ENCODE data around the gene NEDD4L. TPM values are rescaled to one million over a fixed set of nuclear protein-coding genes. Genes with fewer than 3 reads are reported as not detected.

The NEDD4L gene
- polyA plus RNA-seq, 1 donor (not counting 4 experiments of a cell fraction or from before 2014, with no cell fraction given): 52.6 TPM

DNA sequence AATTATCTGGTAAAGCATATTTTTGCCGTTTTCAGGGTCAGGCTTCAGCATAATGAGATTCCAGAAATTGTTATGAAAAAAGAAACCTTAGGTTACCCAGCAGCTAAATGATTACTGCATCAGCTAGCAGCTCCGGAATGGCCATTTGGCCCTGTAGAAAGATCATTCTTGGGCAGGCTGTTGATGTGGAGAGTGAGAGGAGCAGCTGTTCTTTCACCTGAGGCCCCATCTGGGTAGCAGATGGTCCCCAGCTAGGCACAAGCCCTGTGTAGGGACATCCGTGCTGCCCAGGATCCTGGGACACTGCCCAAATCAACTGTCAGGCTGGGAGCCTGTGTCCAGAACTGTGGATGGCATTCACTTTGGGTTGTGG, 61.8 kb downstream of the NEDD4L start:
- Histone ChIP-seq H3K4me3 (ENCODE audit: control insufficient read depth in 2 of 3, extremely low read depth in 1 of 3, insufficient read depth in 2 of 3, low read depth in 1 of 3, low read length in 3 of 3) (no peak overlapping the region), H3K9ac (ENCODE audit: control insufficient read depth, extremely low read depth, insufficient read depth, low read length) (no peak overlapping the region), H3K4me2 (ENCODE audit: control insufficient read depth, extremely low read depth, insufficient read depth, low read depth, low read length) (no peak overlapping the region), H3K36me3 (ENCODE audit: control insufficient read depth in 2 of 2, extremely low read depth in 1 of 2, insufficient read depth in 2 of 2, low read length in 2 of 2) (no peaks in the 10 kb centered on the region), H3K27ac (ENCODE audit: control insufficient read depth, insufficient read depth, low read length) (no peak overlapping the region), H4K20me1 (ENCODE audit: control insufficient read depth, extremely low read depth, insufficient read depth, low read length) (no peaks in the 10 kb centered on the region), H3K4me1 (ENCODE audit: control insufficient read depth, extremely low read depth, insufficient read depth, low read length) (no peaks in the 10 kb centered on the region), H2AFZ (ENCODE audit: control insufficient read depth, low read length) (no peak overlapping the region), H3K9me3 (ENCODE audit: control insufficient read depth, low read depth, low read length) (no peaks in the 10 kb centered on the region), H3K79me2 (ENCODE audit: control insufficient read depth, insufficient read depth, low read length) (peaks cover 1% of the 10 kb centered on the region), H3K27me3 (ENCODE audit: control insufficient read depth, extremely low read depth, insufficient read depth, low read length) (no peaks in the 10 kb centered on the region), H3K9me1 (ENCODE audit: control insufficient read depth, extremely low read depth, insufficient read depth, low read length) (no peaks in the 10 kb centered on the region)
- TF ChIP-seq CTCF (optimal IDR thresholded peaks at IDR 0.05 in 1 of 3, IDR thresholded peaks at IDR 0.05 in 1 of 3, conservative IDR thresholded peaks at IDR 0.05 in 1 of 3; ENCODE audit: extremely low read depth in 1 of 3, insufficient read depth in 2 of 3, low read length in 3 of 3): no peak
- no peak for TF ChIP-seq EZH2 (IDR thresholded peaks at IDR 0.05; ENCODE audit: low read length)
- DNase-seq (ENCODE audit: low read depth, low spot score) (no peak), FAIRE-seq (no peak)
- dilution Hi-C loops (cut with MboI; ENCODE audit: extremely low pct_ligation_motif_present, low sequenced_read_pairs): no loop called here

DNA sequence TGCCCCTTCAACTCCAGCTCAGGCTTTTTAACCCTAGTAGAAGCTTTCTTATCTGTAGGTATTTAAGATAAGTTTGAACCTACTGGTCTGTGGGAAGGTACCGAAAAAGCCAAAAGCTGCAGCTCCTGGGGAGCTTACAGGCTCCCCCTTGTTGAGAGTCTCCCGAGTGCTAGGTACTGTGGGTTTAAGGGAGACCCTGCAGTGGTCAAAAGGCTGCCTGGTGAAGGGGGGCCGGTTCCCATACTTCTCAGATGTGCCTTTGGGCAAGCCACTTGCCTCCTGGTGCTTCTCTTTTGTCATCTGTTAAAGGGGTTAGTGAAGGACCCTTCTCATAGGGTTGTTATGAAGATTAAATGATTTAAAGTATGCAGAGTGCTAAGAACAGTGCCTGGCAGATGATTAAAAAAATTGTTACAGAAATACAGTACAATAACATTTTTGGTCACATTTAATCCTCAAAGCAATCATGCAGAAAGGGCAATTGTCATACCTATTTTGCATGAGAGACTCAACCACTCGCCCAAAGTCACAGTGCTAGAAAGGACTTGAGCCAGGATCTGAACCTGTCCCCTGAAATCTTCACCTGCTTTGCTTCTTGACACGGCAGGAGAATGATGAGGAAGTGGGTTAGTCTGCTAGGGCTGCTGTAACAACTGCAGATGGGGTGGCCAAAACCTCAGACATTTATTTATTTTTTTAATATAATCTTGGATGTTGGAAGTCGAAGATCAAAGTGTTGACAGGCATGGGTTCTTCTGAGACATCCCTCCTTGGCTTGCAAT, 62.5 kb downstream of the NEDD4L start:
- Histone ChIP-seq H3K27ac (ENCODE audit: control insufficient read depth, insufficient read depth, low read length) (no peak overlapping the region), H3K9ac (ENCODE audit: control insufficient read depth, extremely low read depth, insufficient read depth, low read length) (no peak overlapping the region), H3K4me1 (ENCODE audit: control insufficient read depth, extremely low read depth, insufficient read depth, low read length) (no peaks in the 10 kb centered on the region), H3K9me3 (ENCODE audit: control insufficient read depth, low read depth, low read length) (no peaks in the 10 kb centered on the region), H3K4me2 (ENCODE audit: control insufficient read depth, extremely low read depth, insufficient read depth, low read depth, low read length) (no peak overlapping the region), H3K4me3 (ENCODE audit: control insufficient read depth in 2 of 3, extremely low read depth in 1 of 3, insufficient read depth in 2 of 3, low read depth in 1 of 3, low read length in 3 of 3) (no peak overlapping the region), H2AFZ (ENCODE audit: control insufficient read depth, low read length) (no peak overlapping the region), H3K9me1 (ENCODE audit: control insufficient read depth, extremely low read depth, insufficient read depth, low read length) (no peaks in the 10 kb centered on the region), H4K20me1 (ENCODE audit: control insufficient read depth, extremely low read depth, insufficient read depth, low read length) (no peaks in the 10 kb centered on the region), H3K36me3 (ENCODE audit: control insufficient read depth in 2 of 2, extremely low read depth in 1 of 2, insufficient read depth in 2 of 2, low read length in 2 of 2) (no peaks in the 10 kb centered on the region), H3K27me3 (ENCODE audit: control insufficient read depth, extremely low read depth, insufficient read depth, low read length) (no peaks in the 10 kb centered on the region), H3K79me2 (ENCODE audit: control insufficient read depth, insufficient read depth, low read length) (peaks cover 1% of the 10 kb centered on the region)
- DNase-seq (ENCODE audit: low read depth, low spot score) (no peak), FAIRE-seq (no peak)
- dilution Hi-C loops (cut with MboI; ENCODE audit: extremely low pct_ligation_motif_present, low sequenced_read_pairs): no loop called here
- TF ChIP-seq CTCF (optimal IDR thresholded peaks at IDR 0.05 in 1 of 3, IDR thresholded peaks at IDR 0.05 in 1 of 3, conservative IDR thresholded peaks at IDR 0.05 in 1 of 3; ENCODE audit: extremely low read depth in 1 of 3, insufficient read depth in 2 of 3, low read length in 3 of 3) (no peak), EZH2 (IDR thresholded peaks at IDR 0.05; ENCODE audit: low read length) (no peak)

All from keratinocyte (primary cell).